H9 (cell line): Measurements from ENCODE around the gene ANXA1. TPM values are rescaled to one million over a fixed set of nuclear protein-coding genes. Genes with fewer than 3 reads are reported as not detected.

Experiments
- DNase-seq: peaks from one replicate; pipeline ENCODE4 v3.0.0-alpha.2; 2017
- H2AFZ ChIP-seq: one replicate; pipeline ENCODE4 v1.6.1; 2013; ENCODE audit warnings: mild to moderate bottlenecking, low read length, control low read depth, moderate library complexity
- H2AK5ac ChIP-seq: 2 replicates; pipeline ENCODE4 v1.6.1; 2013; ENCODE audit warnings: low read length, control low read depth, mixed read lengths; ENCODE audit not compliant: insufficient read length
- H2BK120ac ChIP-seq: one replicate; pipeline ENCODE4 v1.6.1; 2013; ENCODE audit warnings: low read depth, mild to moderate bottlenecking, low read length, control low read depth, inconsistent platforms; ENCODE audit not compliant: poor library complexity, severe bottlenecking
- H2BK12ac ChIP-seq: 2 replicates; pipeline ENCODE4 v1.6.1; 2013; ENCODE audit warnings: low read length, control low read depth, mixed read lengths, low read depth; ENCODE audit not compliant: insufficient read length
- H2BK15ac ChIP-seq: 2 replicates; pipeline ENCODE4 v1.6.1; 2013; ENCODE audit warnings: low read depth, low read length, control low read depth
- H2BK20ac ChIP-seq: one replicate; pipeline ENCODE4 v1.6.1; 2013; ENCODE audit warnings: low read depth, mild to moderate bottlenecking, low read length, control low read depth, inconsistent platforms; ENCODE audit not compliant: poor library complexity, severe bottlenecking
- H2BK5ac ChIP-seq: 2 replicates; pipeline ENCODE4 v1.6.1; 2013; ENCODE audit warnings: low read length, control low read depth, mixed read lengths; ENCODE audit not compliant: insufficient read length
- H3K14ac ChIP-seq: 2 replicates; pipeline ENCODE4 v1.6.1; 2013; ENCODE audit warnings: low read length, control low read depth; ENCODE audit not compliant: insufficient read depth
- H3K18ac ChIP-seq: 2 replicates; pipeline ENCODE4 v1.6.1; 2013; ENCODE audit warnings: low read depth, mild to moderate bottlenecking, mixed read lengths, low read length, control low read depth; ENCODE audit not compliant: insufficient read length
- H3K23ac ChIP-seq: 2 replicates; pipeline ENCODE4 v1.6.1; 2013; ENCODE audit warnings: low read length, control low read depth, mixed read lengths, low read depth; ENCODE audit not compliant: insufficient read length
- H3K23me2 ChIP-seq: 2 replicates; pipeline ENCODE4 v1.6.1; 2013; ENCODE audit warnings: low read depth, mild to moderate bottlenecking, mixed read lengths, low read length, control low read depth; ENCODE audit not compliant: insufficient read length, poor library complexity, severe bottlenecking
- H3K27ac ChIP-seq: 2 replicates; pipeline ENCODE4 v1.5.1; 2013; ENCODE audit warnings: low read length, control low read depth, mixed read lengths, low read depth; ENCODE audit not compliant: insufficient read length
- H3K27me3 ChIP-seq: 2 replicates; pipeline ENCODE4 v1.6.1; 2013; ENCODE audit warnings: low read length, control low read depth, inconsistent platforms; ENCODE audit not compliant: insufficient read depth
- H3K4ac ChIP-seq: 2 replicates; pipeline ENCODE4 v1.6.1; 2013; ENCODE audit warnings: low read depth, mild to moderate bottlenecking, control low read depth, inconsistent platforms, low read length, moderate library complexity
- H3K4me1 ChIP-seq: 2 replicates; pipeline ENCODE4 v1.6.1; 2013; ENCODE audit warnings: low read length, control low read depth, inconsistent platforms; ENCODE audit not compliant: insufficient read depth
- H3K4me2 ChIP-seq: 2 replicates; pipeline ENCODE4 v1.6.1; 2013; ENCODE audit warnings: low read length, control low read depth, mixed read lengths; ENCODE audit not compliant: insufficient read length, insufficient read depth
- H3K56ac ChIP-seq: 2 replicates; pipeline ENCODE4 v1.6.1; 2013; ENCODE audit warnings: low read depth, mild to moderate bottlenecking, mixed read lengths, low read length, control low read depth; ENCODE audit not compliant: insufficient read length
- H3K79me1 ChIP-seq: 2 replicates; pipeline ENCODE4 v1.6.1; 2013; ENCODE audit warnings: low read depth, mild to moderate bottlenecking, moderate library complexity, low read length, control low read depth, inconsistent platforms; ENCODE audit not compliant: insufficient read depth, poor library complexity, severe bottlenecking
- H3K79me2 ChIP-seq: 2 replicates; pipeline ENCODE4 v1.6.1; 2013; ENCODE audit warnings: low read length, control low read depth, inconsistent platforms; ENCODE audit not compliant: insufficient read depth
- H3K9ac ChIP-seq: 2 replicates; pipeline ENCODE4 v1.6.1; 2013; ENCODE audit warnings: low read length, control low read depth, mixed read lengths; ENCODE audit not compliant: insufficient read length; ENCODE audit errors: extremely low read depth
- H3K9me3 ChIP-seq: one replicate; pipeline ENCODE4 v1.6.1; 2013; ENCODE audit warnings: low read depth, low read length, inconsistent platforms; ENCODE audit not compliant: control insufficient read depth
- H3T11ph ChIP-seq: one replicate; pipeline ENCODE4 v1.6.1; 2013; ENCODE audit warnings: mild to moderate bottlenecking, low read length, control low read depth, inconsistent platforms
- H4K20me1 ChIP-seq: one replicate; pipeline ENCODE4 v1.6.1; 2013; ENCODE audit not compliant: control insufficient read depth, insufficient read length, insufficient read depth
- H4K5ac ChIP-seq: 2 replicates; pipeline ENCODE4 v1.6.1; 2013; ENCODE audit warnings: low read depth, mild to moderate bottlenecking, mixed read lengths, low read length, control low read depth; ENCODE audit not compliant: insufficient read length
- H4K8ac ChIP-seq: replicated peaks from 2 replicates; pipeline ENCODE4 v1.6.1; 2013; ENCODE audit warnings: low read length, control low read depth, mixed read lengths, low read depth; ENCODE audit not compliant: insufficient read length
- H4K91ac ChIP-seq: 2 replicates; pipeline ENCODE4 v1.6.1; 2013; ENCODE audit warnings: low read depth, mild to moderate bottlenecking, moderate library complexity, mixed read lengths, low read length, control low read depth; ENCODE audit not compliant: insufficient read length
- H3K27ac Mint-ChIP-seq, 3 experiments: 2 replicates in 2 of 3; 3 replicates in 1 of 3; pipeline ENCODE4 v1.8.0; 2020 to 2021; ENCODE audit warnings: mixed read lengths in 3 of 3, mild to moderate bottlenecking in 1 of 3, moderate library complexity in 1 of 3
- H3K27me3 Mint-ChIP-seq: 2 replicates; pipeline ENCODE4 v1.8.0; 2021; ENCODE audit warnings: low read depth, mild to moderate bottlenecking, moderate library complexity, mixed read lengths
- H3K36me3 Mint-ChIP-seq, 3 experiments: 2 replicates in 2 of 3; 3 replicates in 1 of 3; pipeline ENCODE4 v1.8.0; 2020 to 2021; ENCODE audit warnings: low read depth in 3 of 3, mixed read lengths in 3 of 3; ENCODE audit not compliant: insufficient read depth in 1 of 3
- H3K4me1 Mint-ChIP-seq, 2 experiments: 2 replicates each; pipeline ENCODE4 v1.8.0; 2020; ENCODE audit warnings: mixed read lengths in 2 of 2
- H3K4me3 Mint-ChIP-seq, 2 experiments: 2 replicates in 1 of 2; 3 replicates in 1 of 2; pipeline ENCODE4 v1.8.0; 2020 to 2021; ENCODE audit warnings: mild to moderate bottlenecking in 2 of 2, mixed read lengths in 2 of 2, moderate library complexity in 1 of 2
- H3K9me3 Mint-ChIP-seq, 2 experiments: 2 replicates in 1 of 2; 3 replicates in 1 of 2; pipeline ENCODE4 v1.8.0; 2020; ENCODE audit warnings: mild to moderate bottlenecking in 2 of 2, mixed read lengths in 2 of 2, moderate library complexity in 1 of 2
- CTCF ChIP-seq: fragments of 200-600 bp; sonication (generic); conservative IDR thresholded peaks from 3 replicates; pipeline ENCODE4 v1.8.0; 2021; ENCODE audit warnings: antibody characterized with exemption, mild to moderate bottlenecking
- WGBS: extraction: QIAGEN DNeasy Blood & Tissue Kit; methylation state at CpG from one replicate; pipeline ENCODE4 v1.1.7; 2013; ENCODE audit warnings: missing lambda C conversion rate, low lambda C conversion rate, mixed read lengths; ENCODE audit not compliant: insufficient read length; ENCODE audit errors: extremely low coverage; 5-methylcytosine and 5-hydroxymethylcytosine counted together
- total RNA-seq: library from RNA; stranded (reverse); gene quantifications from 2 replicates; pipeline ENCODE4 v1.2.1, GENCODE V29; 2021

Gene ANXA1
- total RNA-seq, 1 experiment from 2014 or later = 3.5 TPM

DNA sequence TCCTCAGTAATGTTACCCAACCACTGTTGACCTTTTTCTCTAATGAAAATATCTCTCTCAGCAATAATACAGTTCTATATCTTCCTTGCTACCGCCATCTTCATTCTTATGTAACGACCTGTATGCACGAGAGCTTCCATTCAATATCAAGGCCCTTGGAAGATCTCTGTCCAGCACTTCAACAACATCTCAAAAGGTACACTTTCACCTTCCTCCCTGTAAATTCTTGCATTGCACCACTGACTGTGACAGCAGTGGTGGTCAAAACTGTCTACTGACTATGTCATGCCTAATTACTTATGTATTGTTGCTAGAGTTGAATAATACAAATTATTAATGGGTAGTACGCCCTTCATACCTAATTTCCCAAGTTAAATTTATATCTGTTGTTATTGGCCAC is 53.3 kb downstream of the ANXA1 start:
- no peak overlapping the region for H3T11ph ChIP-seq
- Mint-ChIP-seq H3K4me3 (no peak overlapping the region), H3K9me3 (no peaks in the 10 kb centered on the region), H3K4me1 (peaks cover 9 to 12% of the 10 kb centered on the region in 2 experiments), H3K27me3 (no peaks in the 10 kb centered on the region), H3K36me3 (no peaks in the 10 kb centered on the region), H3K27ac (no peak overlapping the region)
- no peak overlapping the region for H3K4me2 ChIP-seq
- H3K56ac ChIP-seq = no peak overlapping the region
- H3K18ac ChIP-seq = no peak overlapping the region
- H4K20me1 ChIP-seq = no peaks in the 10 kb centered on the region
- H3K4ac ChIP-seq = no peak overlapping the region
- H2BK12ac ChIP-seq = no peak overlapping the region
- H3K79me1 ChIP-seq = no peaks in the 10 kb centered on the region
- TF ChIP-seq CTCF = no peak
- H3K79me2 ChIP-seq = no peaks in the 10 kb centered on the region
- H2BK5ac ChIP-seq = no peak overlapping the region
- no peak overlapping the region for H2AK5ac ChIP-seq
- no peak overlapping the region for H3K23ac ChIP-seq
- no peak overlapping the region for H2BK15ac ChIP-seq
- no peaks in the 10 kb centered on the region for H3K23me2 ChIP-seq
- H3K27ac ChIP-seq = no peak overlapping the region
- H2AFZ ChIP-seq = no peak overlapping the region
- no peak overlapping the region for H2BK20ac ChIP-seq
- H3K9ac ChIP-seq = no peak overlapping the region
- no peaks in the 10 kb centered on the region for H3K9me3 ChIP-seq
- WGBS = no CpG with 5 or more reads among the region's 4 CpGs
- H3K27me3 ChIP-seq = no peaks in the 10 kb centered on the region
- no peak overlapping the region for H4K8ac ChIP-seq
- no peak overlapping the region for H2BK120ac ChIP-seq
- no peak for DNase-seq
- H3K4me1 ChIP-seq = no peaks in the 10 kb centered on the region
- no peak overlapping the region for H3K14ac ChIP-seq
- H4K5ac ChIP-seq = no peak overlapping the region
- H4K91ac ChIP-seq = no peak overlapping the region
